Measurements from ENCODE around the gene NECTIN2.

- no peak for TF ChIP-seq POLR2A (IDR thresholded peaks at IDR 0.05)
- TF ChIP-seq, protein P1, sequence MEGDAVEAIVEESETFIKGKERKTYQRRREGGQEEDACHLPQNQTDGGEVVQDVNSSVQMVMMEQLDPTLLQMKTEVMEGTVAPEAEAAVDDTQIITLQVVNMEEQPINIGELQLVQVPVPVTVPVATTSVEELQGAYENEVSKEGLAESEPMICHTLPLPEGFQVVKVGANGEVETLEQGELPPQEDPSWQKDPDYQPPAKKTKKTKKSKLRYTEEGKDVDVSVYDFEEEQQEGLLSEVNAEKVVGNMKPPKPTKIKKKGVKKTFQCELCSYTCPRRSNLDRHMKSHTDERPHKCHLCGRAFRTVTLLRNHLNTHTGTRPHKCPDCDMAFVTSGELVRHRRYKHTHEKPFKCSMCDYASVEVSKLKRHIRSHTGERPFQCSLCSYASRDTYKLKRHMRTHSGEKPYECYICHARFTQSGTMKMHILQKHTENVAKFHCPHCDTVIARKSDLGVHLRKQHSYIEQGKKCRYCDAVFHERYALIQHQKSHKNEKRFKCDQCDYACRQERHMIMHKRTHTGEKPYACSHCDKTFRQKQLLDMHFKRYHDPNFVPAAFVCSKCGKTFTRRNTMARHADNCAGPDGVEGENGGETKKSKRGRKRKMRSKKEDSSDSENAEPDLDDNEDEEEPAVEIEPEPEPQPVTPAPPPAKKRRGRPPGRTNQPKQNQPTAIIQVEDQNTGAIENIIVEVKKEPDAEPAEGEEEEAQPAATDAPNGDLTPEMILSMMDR (IDR thresholded peaks at IDR 0.05): peak; percentile 93 to 99 (median 98)
These were observed 45.6 kb upstream of the NECTIN2 start for GRCh38 chr19:44800461-44800860.
